Transverse colon (tissue), 4 donors: ENCODE measurements around the gene IDH3G. TPM values are rescaled to one million over a fixed set of nuclear protein-coding genes. Genes with fewer than 3 reads are reported as not detected.
A peak's percentile ranks its signal among the peaks of the same experiment; 100 is the strongest.
"Not testable (repeated sequence)": the region's sequence is repeated elsewhere in the genome, so short reads cannot be mapped to it uniquely, and the experiment has no call there.

Experiments used
- DNase-seq: peaks from one replicate; pipeline ENCODE4 v3.0.0-alpha.2; 2019
- H3K27ac ChIP-seq, 4 donors: fragments of 200-600 bp; sonication (generic); 2 replicates each; pipeline ENCODE4 v1.5.1; 2016 to 2018; ENCODE audit warnings: inconsistent platforms in 4 of 4
- H3K27me3 ChIP-seq: fragments of 200-600 bp; sonication (generic); 2 replicates; pipeline ENCODE4 v1.5.1; 2017; ENCODE audit warnings: inconsistent platforms
- H3K36me3 ChIP-seq, 4 donors: fragments of 200-600 bp; sonication (generic); 2 replicates each; pipeline ENCODE4 v1.5.1; 2017 to 2019; ENCODE audit warnings: inconsistent platforms in 4 of 4
- H3K4me1 ChIP-seq, 4 donors: fragments of 200-600 bp; sonication (generic); 2 replicates each; pipeline ENCODE4 v1.5.1; 2017 to 2020; ENCODE audit warnings: inconsistent platforms in 4 of 4
- H3K4me3 ChIP-seq, 4 donors: fragments of 200-600 bp; sonication (generic); 1 replicate in 1 of 4; 2 replicates in 3 of 4; pipeline versions ENCODE4 v1.5.1 to v1.6.1; 2017 to 2019; ENCODE audit warnings: inconsistent platforms in 4 of 4
- H3K9me3 ChIP-seq, 2 donors: fragments of 200-600 bp; sonication (generic); 2 replicates each; pipeline ENCODE4 v1.5.1; 2017 to 2019; ENCODE audit warnings: inconsistent platforms in 2 of 2
- CTCF ChIP-seq, 5 experiments: fragments of 200-600 bp in 3 of 5; fragments of 450-650 bp in 2 of 5; sonication (generic) in 3 of 5; IDR thresholded peaks; 1 replicate in 2 of 5; 2 replicates in 3 of 5; pipeline ENCODE4 v1.5.1; 2016 to 2017; ENCODE audit warnings: antibody characterized with exemption in 5 of 5, inconsistent platforms in 3 of 5, mild to moderate bottlenecking in 2 of 5, moderate library complexity in 1 of 5
- EP300 ChIP-seq: sonication (generic); formaldehyde crosslinking; IDR thresholded peaks from one replicate; pipeline ENCODE4 v1.6.1; 2017; ENCODE audit warnings: antibody characterized with exemption, low read depth
- POLR2A ChIP-seq: fragments of 450-650 bp; IDR thresholded peaks from one replicate; pipeline ENCODE4 v1.6.1; 2016; ENCODE audit warnings: antibody characterized with exemption, mild to moderate bottlenecking, moderate library complexity
- POLR2AphosphoS5 ChIP-seq, 3 donors: sonication (generic); formaldehyde crosslinking; IDR thresholded peaks; one replicate each; pipeline ENCODE4 v1.6.1; 2016; ENCODE audit warnings: antibody characterized with exemption in 3 of 3
- WGBS, 2 donors: methylation state at CpG; one replicate each; pipeline ENCODE4 v1.1.5; 2018; ENCODE audit warnings: low coverage in 1 of 2; 5-methylcytosine and 5-hydroxymethylcytosine counted together
- in situ Hi-C, 4 donors: fragments of 200-750 bp; cut with MboI; loops; one replicate each; pipeline versions ENCODE4 v1.15.0 to v1.15.1; 2017; ENCODE audit warnings: low sequenced_read_pairs in 3 of 4, low pct_ligation_motif_present in 1 of 4, low pct_unique_long_range_greater_than_20kb in 1 of 4
- intact Hi-C: fragments of 100-400 bp; cut with DNase I; formaldehyde crosslinking; loops from one replicate; pipeline ENCODE4 v1.15.1; 2023; ENCODE audit warnings: low total_unique reads
- total RNA-seq, 4 donors: library from RNA; depleted of rRNA; stranded (reverse); fragments of >200 nt; gene quantifications; one replicate each; pipeline ENCODE4 v1.1.0, GENCODE V29; 2016

IDH3G gene
- total RNA-seq, 4 donors from 2014 or later: 77.5 to 203 (median 117) TPM

GRCh38 chrX:153744210-153745066, 49.7 kb downstream of the IDH3G start:
- Histone ChIP-seq H3K36me3 (no peaks in the 10 kb centered on the region), H3K27ac (peak overlapping the region; percentile 65 to 84 (median 75)), H3K9me3 (no peaks in the 10 kb centered on the region), H3K4me3 (peak overlapping the region in 2 of 4 donors; percentile 10 to 31), H3K27me3 (no peaks in the 10 kb centered on the region), H3K4me1 (peaks cover 0 to 12% (median 9%) of the 10 kb centered on the region in 4 donors)
- TF ChIP-seq EP300: no peak
- peak in 2 of 5 experiments; percentile 1 to 20 for TF ChIP-seq CTCF (IDR thresholded peaks at IDR 0.05)
- in situ Hi-C loops: no loop called here
- WGBS, 2 donors: 36% methylated on average over 37 of the region's 38 CpGs; no CpG with 5 or more reads in 1 of the 2 donors
- intact Hi-C loops: no loop called here
- no peak for DNase-seq

- peak overlapping the region in 2 of 4 donors; percentile 10 to 31 for H3K4me3 ChIP-seq
- intact Hi-C loops, H3K36me3 ChIP-seq, H3K9me3 ChIP-seq, in situ Hi-C loops, H3K27me3 ChIP-seq: not testable (repeated sequence)
- peak; percentile 88 for DNase-seq
- H3K4me1 ChIP-seq: peaks cover 0 to 12% (median 9%) of the 10 kb centered on the region in 4 donors
- peak overlapping the region; percentile 65 to 84 (median 75) for H3K27ac ChIP-seq
- TF ChIP-seq POLR2A: peak; percentile 56
- peak in 2 of 3 donors; percentile 50 to 54 for TF ChIP-seq POLR2AphosphoS5 (IDR thresholded peaks at IDR 0.05)
- peak in 1 of 5 experiments; percentile 31 for TF ChIP-seq CTCF (IDR thresholded peaks at IDR 0.05)
- WGBS, 2 donors: 52% methylated on average over 31 of the region's 35 CpGs; no CpG with 5 or more reads in 1 of the 2 donors
Measured at GRCh38 chrX:153743468-153744209, 50.5 kb downstream of the IDH3G start.

GRCh38 chrX:153742796-153743467, 51.2 kb downstream of the IDH3G start:
- intact Hi-C loops, H3K9me3 ChIP-seq, DNase-seq, H3K27me3 ChIP-seq, H3K4me3 ChIP-seq, in situ Hi-C loops, H3K36me3 ChIP-seq: not testable (repeated sequence)
- Histone ChIP-seq H3K27ac (peak overlapping the region; percentile 40 to 84 (median 68)), H3K4me1 (peaks cover 0 to 12% (median 9%) of the 10 kb centered on the region in 4 donors)
- 81% methylated on average over 29 of the region's 32 CpGs; no CpG with 5 or more reads in 1 of the 2 donors for WGBS, 2 donors

- WGBS, 2 donors: 92% methylated on average over 12 of the region's 14 CpGs; no CpG with 5 or more reads in 1 of the 2 donors
- H3K9me3 ChIP-seq, H3K27me3 ChIP-seq, H3K27ac ChIP-seq, H3K36me3 ChIP-seq, in situ Hi-C loops, H3K4me3 ChIP-seq, intact Hi-C loops, DNase-seq: not testable (repeated sequence)
- peaks cover 0 to 12% (median 9%) of the 10 kb centered on the region in 4 donors for H3K4me1 ChIP-seq
Measured at GRCh38 chrX:153742111-153742510, 52.1 kb downstream of the IDH3G start.

- in situ Hi-C loops (no loop called here), intact Hi-C loops (no loop called here)
- H3K9me3 ChIP-seq: no peaks in the 10 kb centered on the region
- H3K4me3 ChIP-seq: no peak overlapping the region
- H3K36me3 ChIP-seq: no peaks in the 10 kb centered on the region
- no peaks in the 10 kb centered on the region for H3K27me3 ChIP-seq
- H3K27ac ChIP-seq: no peak overlapping the region
- 81% methylated on average over 10 of the region's 14 CpGs; no CpG with 5 or more reads in 1 of the 2 donors for WGBS, 2 donors
- H3K4me1 ChIP-seq: peaks cover 0 to 12% (median 9%) of the 10 kb centered on the region in 4 donors
- TF ChIP-seq CTCF (IDR thresholded peaks at IDR 0.05): no peak
- TF ChIP-seq POLR2A: no peak
- TF ChIP-seq POLR2AphosphoS5 (IDR thresholded peaks at IDR 0.05): no peak
- no peak for TF ChIP-seq EP300
- DNase-seq: no peak
Measured at GRCh38 chrX:153741446-153741845, 52.7 kb downstream of the IDH3G start.
